Endodermal cell (in vitro differentiated cells): ENCODE results near the gene TUBB. TPM values are rescaled to one million over a fixed set of nuclear protein-coding genes. Genes with fewer than 3 reads are reported as not detected.
A peak's percentile ranks its signal among the peaks of the same experiment; 100 is the strongest.

ENCODE experiments used
- DNase-seq: peaks from one replicate; pipeline ENCODE4 v3.0.0-alpha.2; 2017
- H3K27ac ChIP-seq: 2 replicates; pipeline ENCODE4 v1.5.1; 2013; ENCODE audit warnings: mild to moderate bottlenecking, low read depth, low read length, moderate library complexity
- H3K27me3 ChIP-seq: 2 replicates; pipeline ENCODE4 v1.6.1; 2013; ENCODE audit warnings: mild to moderate bottlenecking, low read length, moderate library complexity; ENCODE audit not compliant: insufficient read depth, control insufficient read depth, poor library complexity, severe bottlenecking
- H3K36me3 ChIP-seq: 2 replicates; pipeline ENCODE4 v1.7.0; 2013; ENCODE audit warnings: mild to moderate bottlenecking, low read length, moderate library complexity; ENCODE audit not compliant: control insufficient read depth, insufficient read depth
- H3K4me1 ChIP-seq: one replicate; pipeline ENCODE4 v1.7.0; 2013; ENCODE audit warnings: low read length; ENCODE audit not compliant: control insufficient read depth, insufficient read depth
- H3K4me3 ChIP-seq: 2 replicates; pipeline ENCODE4 v1.5.1; 2013; ENCODE audit warnings: mild to moderate bottlenecking, low read length, moderate library complexity
- H3K9ac ChIP-seq: 2 replicates; pipeline ENCODE4 v1.6.1; 2013; ENCODE audit warnings: mild to moderate bottlenecking, low read length, moderate library complexity; ENCODE audit not compliant: poor library complexity, severe bottlenecking; ENCODE audit errors: extremely low read depth
- H3K9me3 ChIP-seq: 2 replicates; pipeline ENCODE4 v1.6.1; 2013; ENCODE audit warnings: mild to moderate bottlenecking, low read length, moderate library complexity; ENCODE audit not compliant: control insufficient read depth
- H3K27ac Mint-ChIP-seq: 2 replicates; pipeline ENCODE4 v1.8.0; 2020; ENCODE audit warnings: mixed read lengths
- H3K27me3 Mint-ChIP-seq: 2 replicates; pipeline ENCODE4 v1.8.0; 2021; ENCODE audit warnings: mild to moderate bottlenecking, mixed read lengths; ENCODE audit not compliant: insufficient read depth
- H3K36me3 Mint-ChIP-seq: 2 replicates; pipeline ENCODE4 v1.8.0; 2020; ENCODE audit warnings: low read depth, mixed read lengths
- H3K4me1 Mint-ChIP-seq: 2 replicates; pipeline ENCODE4 v1.8.0; 2020; ENCODE audit warnings: mixed read lengths
- H3K4me3 Mint-ChIP-seq: 2 replicates; pipeline ENCODE4 v1.8.0; 2020; ENCODE audit warnings: mild to moderate bottlenecking, moderate library complexity, mixed read lengths
- H3K9me3 Mint-ChIP-seq: 2 replicates; pipeline ENCODE4 v1.8.0; 2020; ENCODE audit warnings: mild to moderate bottlenecking, mixed read lengths
- WGBS, 2 experiments: methylation state at CpG; one replicate each; pipeline versions ENCODE4 v1.1.5 to v1.1.7; 2013; ENCODE audit warnings: missing lambda C conversion rate in 2 of 2, mixed read lengths in 1 of 2; ENCODE audit not compliant: insufficient coverage in 1 of 2, insufficient read length in 1 of 2; 5-methylcytosine and 5-hydroxymethylcytosine counted together
- total RNA-seq, 2 donors: library from RNA; stranded (reverse); fragmentation: NEBNext Ultra II Directional in 1 of 2; extraction: Animal tissue kit (Norgen Biotek cat#: 25700) in 1 of 2; gene quantifications; 2 replicates in 1 of 2; 3 replicates in 1 of 2; pipeline ENCODE4 v1.2.1, GENCODE V29; 2021
- TF ChIP-seq, protein P1 (sequence below): fragments of 200-600 bp; sonication (generic); conservative IDR thresholded peaks from 2 replicates; pipeline ENCODE4 v1.5.0; 2021; ENCODE audit warnings: antibody characterized with exemption, mild to moderate bottlenecking

TUBB gene
- total RNA-seq, 2 donors from 2014 or later, result 1,504 to 1,815 TPM

DNA sequence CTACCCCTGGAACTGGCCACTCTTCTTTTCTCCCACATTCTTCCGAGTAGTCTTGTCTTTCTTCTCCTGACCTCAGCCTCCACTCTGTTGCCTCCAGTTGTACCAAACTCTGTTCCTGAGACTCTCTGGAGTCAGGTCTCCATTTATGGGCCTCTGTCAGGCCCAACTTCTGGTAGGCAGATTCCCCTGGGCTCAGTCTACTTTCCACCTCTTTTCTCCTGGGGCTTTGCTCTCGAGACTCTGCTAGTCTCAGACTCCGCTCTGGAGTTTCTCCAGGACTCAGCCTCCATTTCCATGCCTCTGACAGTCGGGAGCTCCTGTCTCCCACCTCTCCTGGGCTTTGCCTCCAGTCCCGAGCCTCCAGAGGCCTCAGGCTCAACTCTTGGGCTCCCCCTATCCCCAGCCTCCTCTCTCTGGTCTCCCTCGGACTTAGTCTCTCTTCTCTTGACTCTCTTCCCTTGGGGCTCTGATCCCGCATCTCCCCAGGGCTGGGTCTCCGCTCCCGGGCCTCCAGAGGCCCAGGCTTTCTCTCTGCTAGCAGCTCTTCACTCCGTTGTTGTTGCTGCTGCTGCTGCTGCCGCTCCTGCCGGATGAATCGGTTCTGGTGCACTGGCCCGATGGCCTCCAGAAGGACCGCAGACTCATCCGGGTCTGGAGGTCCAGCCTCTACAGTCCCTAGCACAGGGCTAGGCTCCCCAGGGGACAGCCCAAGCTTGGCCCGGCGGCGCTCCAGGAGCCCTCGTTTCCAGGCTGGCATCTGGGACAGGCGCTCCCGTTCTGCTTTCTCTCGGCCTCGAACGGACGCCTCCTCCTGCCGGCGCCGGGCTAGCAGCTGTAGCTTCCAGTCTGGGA, 34.8 kb upstream of the TUBB start:
- Histone ChIP-seq H3K4me3 (peak overlapping the region; percentile 95), H3K27me3 (no peaks in the 10 kb centered on the region), H3K9me3 (no peaks in the 10 kb centered on the region), H3K4me1 (peaks cover 18% of the 10 kb centered on the region), H3K9ac (peak overlapping the region; percentile 66), H3K27ac (no peak overlapping the region), H3K36me3 (peaks cover 7% of the 10 kb centered on the region)
- Mint-ChIP-seq H3K9me3 (no peaks in the 10 kb centered on the region), H3K36me3 (peaks cover 15% of the 10 kb centered on the region), H3K4me1 (peaks cover 64% of the 10 kb centered on the region), H3K4me3 (peak overlapping the region; percentile 75), H3K27me3 (no peaks in the 10 kb centered on the region), H3K27ac (peak overlapping the region; percentile 39)
- TF ChIP-seq, protein P1, sequence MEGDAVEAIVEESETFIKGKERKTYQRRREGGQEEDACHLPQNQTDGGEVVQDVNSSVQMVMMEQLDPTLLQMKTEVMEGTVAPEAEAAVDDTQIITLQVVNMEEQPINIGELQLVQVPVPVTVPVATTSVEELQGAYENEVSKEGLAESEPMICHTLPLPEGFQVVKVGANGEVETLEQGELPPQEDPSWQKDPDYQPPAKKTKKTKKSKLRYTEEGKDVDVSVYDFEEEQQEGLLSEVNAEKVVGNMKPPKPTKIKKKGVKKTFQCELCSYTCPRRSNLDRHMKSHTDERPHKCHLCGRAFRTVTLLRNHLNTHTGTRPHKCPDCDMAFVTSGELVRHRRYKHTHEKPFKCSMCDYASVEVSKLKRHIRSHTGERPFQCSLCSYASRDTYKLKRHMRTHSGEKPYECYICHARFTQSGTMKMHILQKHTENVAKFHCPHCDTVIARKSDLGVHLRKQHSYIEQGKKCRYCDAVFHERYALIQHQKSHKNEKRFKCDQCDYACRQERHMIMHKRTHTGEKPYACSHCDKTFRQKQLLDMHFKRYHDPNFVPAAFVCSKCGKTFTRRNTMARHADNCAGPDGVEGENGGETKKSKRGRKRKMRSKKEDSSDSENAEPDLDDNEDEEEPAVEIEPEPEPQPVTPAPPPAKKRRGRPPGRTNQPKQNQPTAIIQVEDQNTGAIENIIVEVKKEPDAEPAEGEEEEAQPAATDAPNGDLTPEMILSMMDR, result peak; percentile 22
- 66 to 69% methylated on average over 21 to 29 of the region's 29 CpGs for WGBS, 2 experiments
- DNase-seq, result peak; percentile 69

DNA sequence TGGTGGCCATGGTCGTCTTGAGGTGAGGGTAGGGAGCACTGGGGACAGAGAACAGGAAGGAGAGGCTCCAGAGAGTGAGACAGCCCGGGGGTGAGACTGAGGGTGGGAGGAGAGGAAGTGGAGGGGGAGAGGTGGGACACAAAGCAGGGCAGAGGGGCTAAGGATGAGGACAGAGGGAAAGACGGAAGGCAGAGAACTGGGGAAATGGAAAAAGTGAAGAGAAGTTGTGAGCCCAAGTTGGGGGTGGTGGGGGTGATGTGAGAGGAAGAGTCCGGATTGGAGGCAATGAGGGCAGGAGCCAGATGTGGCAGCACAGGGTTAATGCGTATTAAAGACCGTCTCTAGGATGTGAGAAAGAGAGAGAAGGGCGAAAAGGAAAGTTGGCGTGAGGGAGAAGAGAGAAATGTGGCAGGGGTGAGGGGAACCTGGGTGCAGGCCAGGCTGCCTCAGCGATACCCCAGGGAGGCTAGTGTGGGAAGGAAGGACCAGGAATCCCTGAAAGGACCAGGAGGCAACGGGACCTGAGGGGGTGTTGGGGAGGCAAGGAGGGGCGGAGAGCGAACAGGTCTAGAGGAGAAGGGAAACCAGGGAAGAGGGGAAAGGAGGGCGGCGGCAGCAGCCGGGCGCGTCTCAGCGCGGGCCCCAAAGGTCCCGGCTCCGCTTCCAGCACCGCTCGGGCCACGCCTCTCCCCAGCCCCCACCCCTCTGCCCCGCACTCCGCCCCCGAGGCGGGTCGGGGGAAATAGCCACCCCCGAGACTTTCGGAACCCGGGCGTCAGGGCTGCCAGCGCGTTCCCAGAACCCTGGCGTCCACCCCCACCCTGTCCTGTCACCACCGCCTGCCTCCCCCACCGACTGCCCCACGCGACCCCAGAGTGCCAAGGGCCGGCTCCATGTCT, 33.9 kb upstream of the TUBB start, which contains the start of gene PPP1R18:
TSS of gene PPP1R18 (minus strand) at position 637 of the 899 bp plus-strand sequence. CDS start at position 10, 627 bp downstream.
- TF ChIP-seq, protein P1, result no peak
- peaks cover 12% of the 10 kb centered on the region for H3K36me3 Mint-ChIP-seq
- peak within 1 kb of the TSS; percentile 66 for H3K9ac ChIP-seq
- no peak for DNase-seq
- no peaks in the 10 kb centered on the region for H3K9me3 Mint-ChIP-seq
- H3K27me3 ChIP-seq, result no peaks in the 10 kb centered on the region
- no peaks in the 10 kb centered on the region for H3K27me3 Mint-ChIP-seq
- peak within 1 kb of the TSS; percentile 97 for H3K27ac ChIP-seq
- peaks cover 7% of the 10 kb centered on the region for H3K36me3 ChIP-seq
- peak within 1 kb of the TSS; percentile 75 for H3K4me3 Mint-ChIP-seq
- 1 to 2% methylated on average over 10 to 41 of the region's 41 CpGs for WGBS, 2 experiments
- peaks cover 18% of the 10 kb centered on the region for H3K4me1 ChIP-seq
- no peaks in the 10 kb centered on the region for H3K9me3 ChIP-seq
- H3K4me3 ChIP-seq, result peak within 1 kb of the TSS; percentile 95
- H3K27ac Mint-ChIP-seq, result peak within 1 kb of the TSS; percentile 88
- peaks cover 66% of the 10 kb centered on the region for H3K4me1 Mint-ChIP-seq

DNA sequence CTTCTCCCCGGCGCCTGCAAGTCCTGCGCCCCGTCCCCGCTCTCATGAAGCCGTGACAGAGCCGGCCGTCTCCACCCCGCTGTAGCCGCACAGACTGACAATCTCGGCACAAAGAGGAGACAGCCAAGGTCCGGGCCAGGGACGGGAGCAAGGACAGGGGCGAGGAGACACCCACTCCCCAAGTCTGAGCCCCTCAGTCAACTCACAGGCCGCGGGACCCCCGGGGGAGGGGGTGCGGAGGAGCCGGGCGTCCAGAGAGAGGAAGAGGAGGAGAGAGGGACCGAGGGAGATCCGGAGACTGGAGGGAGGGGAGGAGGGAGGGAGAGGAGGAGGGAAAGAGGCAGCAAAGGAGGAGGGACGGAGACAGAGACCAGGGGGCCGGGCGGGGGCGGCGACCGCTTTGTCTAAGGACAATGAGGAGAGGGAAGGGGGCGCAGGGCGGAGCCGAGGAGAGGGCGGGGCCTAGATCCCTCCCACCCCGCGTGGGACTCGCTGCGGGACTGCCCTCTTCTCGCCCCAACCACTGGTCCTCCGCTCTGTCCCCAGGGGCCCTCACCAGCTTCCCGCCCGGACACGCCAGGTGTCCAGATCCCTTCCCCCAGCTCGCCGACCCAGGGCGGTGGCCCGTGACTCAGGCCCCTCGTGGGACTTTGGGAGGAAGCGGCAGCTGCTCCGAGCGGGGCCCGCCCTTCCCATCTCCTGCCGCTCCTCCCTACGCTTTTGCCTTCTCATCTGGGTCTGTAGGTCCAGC, 33.1 kb upstream of the TUBB start:
- H3K27ac Mint-ChIP-seq, result peak overlapping the region; percentile 88
- H3K4me3 ChIP-seq, result peak overlapping the region; percentile 95
- DNase-seq, result peak; percentile 95
- peaks cover 12% of the 10 kb centered on the region for H3K36me3 Mint-ChIP-seq
- peaks cover 16% of the 10 kb centered on the region for H3K4me1 ChIP-seq
- no peaks in the 10 kb centered on the region for H3K9me3 ChIP-seq
- H3K36me3 ChIP-seq, result peaks cover 7% of the 10 kb centered on the region
- H3K27ac ChIP-seq, result peak overlapping the region; percentile 97
- WGBS, 2 experiments, result 0% methylated on average over 13 to 52 of the region's 52 CpGs
- H3K27me3 Mint-ChIP-seq, result no peaks in the 10 kb centered on the region
- no peaks in the 10 kb centered on the region for H3K9me3 Mint-ChIP-seq
- peak overlapping the region; percentile 66 for H3K9ac ChIP-seq
- TF ChIP-seq, protein P1, result no peak
- peak overlapping the region; percentile 75 for H3K4me3 Mint-ChIP-seq
- H3K27me3 ChIP-seq, result no peaks in the 10 kb centered on the region
- H3K4me1 Mint-ChIP-seq, result peaks cover 65% of the 10 kb centered on the region
